ENCODE data around the gene RNF212.

The RNF212 gene

GRCh38 chr4:1112821-1113182 is 562 bp downstream of the RNF212 start:
- TF ChIP-seq CTCF (IDR thresholded peaks at IDR 0.05): no peak

GRCh38 chr4:1112174-1112820 is 1.1 kb downstream of the RNF212 start:
- no peak for DNase-seq
- Histone ChIP-seq H3K27me3 (peaks cover 0 to 48% of the 10 kb centered on the region in 2 donors), H3K4me1 (peaks cover 0 to 8% (median 0%) of the 10 kb centered on the region in 4 donors), H3K27ac (no peak overlapping the region), H3K9me3 (no peaks in the 10 kb centered on the region), H3K4me3 (no peak overlapping the region), H3K36me3 (no peaks in the 10 kb centered on the region)
- TF ChIP-seq CTCF (IDR thresholded peaks at IDR 0.05): no peak
- intact Hi-C loops (cut with DNase I; ENCODE audit: low total_unique reads): no loop called here

More at GRCh38 chr4:1112821-1113182, 562 bp downstream of the RNF212 start:
- H3K4me3 ChIP-seq: no peak overlapping the region
- no peak overlapping the region for H3K27ac ChIP-seq
- peaks cover 0 to 48% of the 10 kb centered on the region in 2 donors for H3K27me3 ChIP-seq
- intact Hi-C loops (cut with DNase I; ENCODE audit: low total_unique reads): no loop called here
- no peaks in the 10 kb centered on the region for H3K9me3 ChIP-seq
- H3K4me1 ChIP-seq: peaks cover 0 to 8% (median 0%) of the 10 kb centered on the region in 4 donors
- no peak for DNase-seq
- H3K36me3 ChIP-seq: no peaks in the 10 kb centered on the region

GRCh38 chr4:1111259-1111809 is 2.0 kb downstream of the RNF212 start:
- no peak for TF ChIP-seq CTCF (IDR thresholded peaks at IDR 0.05)
- H3K4me1 ChIP-seq: peaks cover 0 to 8% (median 0%) of the 10 kb centered on the region in 4 donors

GRCh38 chr4:1109898-1110506 is 3.4 kb downstream of the RNF212 start:
- H3K36me3 ChIP-seq: no peaks in the 10 kb centered on the region
- no peak for TF ChIP-seq CTCF (IDR thresholded peaks at IDR 0.05)
- intact Hi-C loops (cut with DNase I; ENCODE audit: low total_unique reads): no loop called here
- no peak overlapping the region for H3K27ac ChIP-seq
- peaks cover 0 to 46% of the 10 kb centered on the region in 2 donors for H3K27me3 ChIP-seq
- H3K9me3 ChIP-seq: no peaks in the 10 kb centered on the region
- no peak overlapping the region for H3K4me3 ChIP-seq
- H3K4me1 ChIP-seq: peaks cover 0 to 8% (median 0%) of the 10 kb centered on the region in 4 donors
- DNase-seq: no peak

More at GRCh38 chr4:1111259-1111809, 2.0 kb downstream of the RNF212 start:
- no peak overlapping the region for H3K27ac ChIP-seq
- H3K36me3 ChIP-seq: no peaks in the 10 kb centered on the region
- no peaks in the 10 kb centered on the region for H3K9me3 ChIP-seq
- H3K27me3 ChIP-seq: peaks cover 0 to 48% of the 10 kb centered on the region in 2 donors
- DNase-seq: no peak
- no peak overlapping the region for H3K4me3 ChIP-seq
- intact Hi-C loops (cut with DNase I; ENCODE audit: low total_unique reads): no loop called here

- H3K9me3 ChIP-seq: no peaks in the 10 kb centered on the region
- H3K27me3 ChIP-seq: peaks cover 0 to 44% of the 10 kb centered on the region in 2 donors
- H3K27ac ChIP-seq: no peak overlapping the region
Measured at GRCh38 chr4:1109333-1109732, 4.0 kb downstream of the RNF212 start.

More at GRCh38 chr4:1109333-1109732, 4.0 kb downstream of the RNF212 start:
- TF ChIP-seq CTCF (IDR thresholded peaks at IDR 0.05): no peak
- Histone ChIP-seq H3K4me1 (peaks cover 0 to 8% (median 0%) of the 10 kb centered on the region in 4 donors), H3K36me3 (no peaks in the 10 kb centered on the region), H3K4me3 (no peak overlapping the region)
- intact Hi-C loops (cut with DNase I; ENCODE audit: low total_unique reads): no loop called here
- DNase-seq: no peak
